K562 (cell line): ENCODE data around the gene TLR6. TPM values are rescaled to one million over a fixed set of nuclear protein-coding genes. Genes with fewer than 3 reads are reported as not detected.

Source experiments
- ADNP ChIP-seq: fragments of 200-800 bp; sonication (Bioruptor generic); IDR thresholded peaks from 2 replicates; pipeline ENCODE4 v1.6.1; 2016; ENCODE audit warnings: missing genetic modification characterization, missing compliant biosample characterization
- ARID1B ChIP-seq: fragments of 450-650 bp; IDR thresholded peaks from 2 replicates; pipeline ENCODE4 v1.6.1; 2016; ENCODE audit warnings: antibody characterized with exemption, mild to moderate bottlenecking, inconsistent platforms
- CBX5 ChIP-seq: IDR thresholded peaks from 2 replicates; pipeline ENCODE4 v1.6.1; 2014; ENCODE audit warnings: low read depth, borderline replicate concordance
- CEBPB ChIP-seq: fragments of 450-650 bp; IDR thresholded peaks from 2 replicates; pipeline ENCODE4 v1.6.1; 2016; ENCODE audit warnings: missing genetic modification characterization, missing compliant biosample characterization
- CHD4 ChIP-seq: fragments of 200-600 bp; sonication (generic); IDR thresholded peaks from 3 replicates; pipeline ENCODE4 v1.6.1; 2012; ENCODE audit warnings: low read depth, mild to moderate bottlenecking, mixed read lengths, low read length, inconsistent platforms; ENCODE audit not compliant: insufficient read depth, insufficient replicate concordance, poor library complexity, severe bottlenecking
- EP300 ChIP-seq: IDR thresholded peaks from 2 replicates; pipeline ENCODE4 v1.6.1; 2012; ENCODE audit warnings: low read length, improper control_type of control experiment
- ETV1 ChIP-seq: fragments of 450-650 bp; conservative IDR thresholded peaks from 2 replicates; pipeline ENCODE4 v1.6.1; 2016; ENCODE audit warnings: missing genetic modification characterization, control low read depth, low read depth, missing compliant biosample characterization
- ETV6 ChIP-seq, 3 experiments: fragments of 150-350 bp in 1 of 3; sonication (generic) in 1 of 3; formaldehyde crosslinking in 1 of 3; IDR thresholded peaks; 2 replicates each; pipeline versions ENCODE4 v1.6.1 to v1.8.0; 2014 to 2022; ENCODE audit warnings: borderline replicate concordance in 2 of 3, low read depth in 2 of 3, antibody characterized with exemption in 1 of 3, low read length in 1 of 3, mild to moderate bottlenecking in 1 of 3, missing genetic modification reagents in 1 of 3
- HDAC2 ChIP-seq: fragments of 450-650 bp; IDR thresholded peaks from 2 replicates; pipeline ENCODE4 v1.6.1; 2016; ENCODE audit warnings: mild to moderate bottlenecking
- MAFK ChIP-seq: IDR thresholded peaks from 2 replicates; pipeline ENCODE4 v1.6.1; 2011; ENCODE audit warnings: low read length, improper control_type of control experiment
- MEF2A ChIP-seq: IDR thresholded peaks from 2 replicates; pipeline ENCODE4 v1.6.1; 2011; ENCODE audit warnings: low read depth, mild to moderate bottlenecking, low read length, moderate library complexity; ENCODE audit not compliant: control insufficient read depth
- NFE2 ChIP-seq: IDR thresholded peaks from 2 replicates; pipeline ENCODE4 v1.6.1; 2014; ENCODE audit warnings: antibody characterized with exemption, low read depth
- PTTG1 ChIP-seq: fragments of 450-650 bp; IDR thresholded peaks from 2 replicates; pipeline ENCODE4 v1.6.1; 2016; ENCODE audit warnings: low read depth, mild to moderate bottlenecking, missing genetic modification characterization, missing compliant biosample characterization
- RAD21 ChIP-seq, 2 experiments: fragments of 250-450 bp in 1 of 2; fragments of 450-650 bp in 1 of 2; sonication (Bioruptor Pico) in 1 of 2; formaldehyde crosslinking in 1 of 2; IDR thresholded peaks in 1 of 2; conservative IDR thresholded peaks in 1 of 2; 2 replicates each; pipeline versions ENCODE4 v1.4.0 to v1.8.0; 2020 to 2022; ENCODE audit warnings: mild to moderate bottlenecking in 2 of 2, moderate library complexity in 1 of 2
- RFX1 ChIP-seq: fragments of 450-650 bp; IDR thresholded peaks from 2 replicates; pipeline ENCODE4 v1.6.1; 2016; ENCODE audit warnings: mild to moderate bottlenecking, moderate library complexity
- SMARCE1 ChIP-seq: fragments of 450-650 bp; IDR thresholded peaks from 2 replicates; pipeline ENCODE4 v1.7.1; 2016; ENCODE audit warnings: mild to moderate bottlenecking
- ZKSCAN3 ChIP-seq: fragments of 250-450 bp; sonication (Bioruptor Pico); IDR thresholded peaks from 2 replicates; pipeline ENCODE4 v1.4.0; 2020
- ZNF766 ChIP-seq: fragments of 200-800 bp; sonication (Bioruptor generic); conservative IDR thresholded peaks from 2 replicates; pipeline ENCODE4 v1.6.1; 2016; ENCODE audit warnings: missing genetic modification characterization, missing compliant biosample characterization
- ZZZ3 ChIP-seq: fragments of 450-650 bp; IDR thresholded peaks from 2 replicates; pipeline ENCODE4 v1.6.1; 2016; ENCODE audit warnings: antibody characterized with exemption, mild to moderate bottlenecking, moderate library complexity
- polyA plus RNA-seq, 8 experiments: library from polyadenylated mRNA; depleted of rRNA in 4 of 8; stranded (reverse) in 5 of 8; unstranded in 3 of 8; fragments of >200 nt; fragmentation: Nextera tagmentation in 2 of 8; fragmentation: Illumina TruSeq in 1 of 8; extraction: Ambion mirVana in 2 of 8; extraction: Trizol in 1 of 8; gene quantifications; 2 replicates each; pipeline versions ENCODE4 v1.2.1 to v1.2.3, GENCODE V29; 2011 to 2014; ENCODE audit warnings: inconsistent platforms in 1 of 8, missing spikeins in 1 of 8
- total RNA-seq, 7 experiments: library from RNA; depleted of rRNA in 6 of 7; stranded (reverse); fragments of >200 nt in 6 of 7; fragmentation: Illumina TruSeq in 2 of 7; extraction: Trizol in 2 of 7; gene quantifications; 2 replicates each; pipeline versions ENCODE4 v1.2.1 to v1.2.3, GENCODE V29; 2011 to 2021; ENCODE audit warnings: low replicate concordance in 1 of 7
- TF ChIP-seq, protein P1 (sequence below): sonication (generic); formaldehyde crosslinking; IDR thresholded peaks from 2 replicates; pipeline ENCODE4 v1.8.0; 2022; ENCODE audit warnings: missing genetic modification reagents, mild to moderate bottlenecking, moderate library complexity, borderline replicate concordance
- TF ChIP-seq, protein P2 (sequence below): fragments of 450-650 bp; conservative IDR thresholded peaks from 2 replicates; pipeline ENCODE4 v1.6.1; 2016; ENCODE audit warnings: missing genetic modification characterization, low read depth, mild to moderate bottlenecking, control low read depth, missing compliant biosample characterization

The TLR6 gene
- total and polyA plus RNA-seq, 9 of the 15 experiments (the other 6 are each of a cell fraction or from before 2014, with no cell fraction given), result 0.08 to 1.9 (median 0.91) TPM

DNA sequence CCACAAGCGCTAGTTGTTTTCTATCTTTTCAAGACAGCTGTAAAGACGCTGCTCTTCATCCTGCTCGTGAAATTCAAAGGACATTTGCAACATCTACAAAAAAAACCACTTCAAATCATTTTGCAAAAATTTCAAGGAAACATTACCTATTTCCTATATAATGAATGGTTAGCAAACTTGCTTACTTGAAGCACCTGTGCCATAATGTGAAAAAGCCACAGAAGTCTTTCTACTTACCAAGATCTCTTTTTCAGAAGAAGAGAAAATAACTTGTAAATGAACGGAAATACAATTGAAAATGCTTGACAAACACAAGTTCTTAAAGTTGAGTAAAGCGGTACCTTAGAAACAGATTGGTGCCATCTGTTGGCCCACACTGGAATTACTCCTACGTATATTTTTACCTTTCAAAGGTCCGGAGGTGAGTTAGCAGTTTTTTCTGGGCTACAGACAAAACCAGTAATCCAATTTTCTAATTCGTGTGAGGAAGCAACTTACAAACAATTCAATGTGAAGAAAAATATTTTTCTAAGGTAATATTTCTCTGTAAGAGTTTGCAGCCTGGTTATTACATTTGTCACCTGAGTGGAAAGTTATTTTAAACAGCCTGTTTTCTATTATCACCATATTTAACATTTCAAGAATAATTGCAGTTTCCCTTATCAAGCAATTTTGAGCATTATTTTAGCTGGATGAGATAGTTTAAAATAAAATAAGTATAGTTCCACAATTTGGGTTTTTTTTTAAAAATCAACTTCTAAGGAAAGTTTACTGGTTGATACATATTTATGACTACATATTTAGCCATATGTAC, at the start of gene TLR6 (continued):
- TF ChIP-seq RAD21 (CRISPR knock-in tag; conservative IDR thresholded peaks at IDR 0.05 in 1 of 2, IDR thresholded peaks at IDR 0.05 in 1 of 2), result peak; percentile 70 to 76
- TF ChIP-seq ETV1 (tag), result peak; percentile 75
- TF ChIP-seq ARID1B, result peak; percentile 20; the same call in 1 of the 2 replicates
- 0 out of 2 replicates have a peak, but pooled peaks have one; percentile 34 for TF ChIP-seq EP300
- peak; percentile 71 for TF ChIP-seq MAFK
- TF ChIP-seq RFX1, result peak; percentile 37; the same call in 1 of the 2 replicates
- TF ChIP-seq CHD4, result no peak
- TF ChIP-seq ETV6 (IDR thresholded peaks at IDR 0.05; ENCODE audit: borderline replicate concordance in 1 of 2, low read depth in 2 of 2, low read length in 1 of 2), result no peak
- TF ChIP-seq ETV6 (CRISPR knock-in tag; IDR thresholded peaks at IDR 0.05; ENCODE audit: borderline replicate concordance), result no peak
- TF ChIP-seq ADNP (tag), result 0 out of 2 replicates have a peak, but pooled peaks have one; percentile 21
- TF ChIP-seq SMARCE1, result 0 out of 2 replicates have a peak, but pooled peaks have one; percentile 14
- TF ChIP-seq CEBPB (tag), result no peak
- 0 out of 2 replicates have a peak, but pooled peaks have one; percentile 2 for TF ChIP-seq MEF2A
- no peak for TF ChIP-seq PTTG1 (tag)
- no peak for TF ChIP-seq CBX5
- 0 out of 2 replicates have a peak, but pooled peaks have one; percentile 18 for TF ChIP-seq HDAC2
- TF ChIP-seq, protein P1, sequence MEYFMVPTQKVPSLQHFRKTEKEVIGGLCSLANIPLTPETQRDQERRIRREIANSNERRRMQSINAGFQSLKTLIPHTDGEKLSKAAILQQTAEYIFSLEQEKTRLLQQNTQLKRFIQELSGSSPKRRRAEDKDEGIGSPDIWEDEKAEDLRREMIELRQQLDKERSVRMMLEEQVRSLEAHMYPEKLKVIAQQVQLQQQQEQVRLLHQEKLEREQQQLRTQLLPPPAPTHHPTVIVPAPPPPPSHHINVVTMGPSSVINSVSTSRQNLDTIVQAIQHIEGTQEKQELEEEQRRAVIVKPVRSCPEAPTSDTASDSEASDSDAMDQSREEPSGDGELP (CRISPR knock-in tag), result no peak
- TF ChIP-seq ZKSCAN3 (CRISPR knock-in tag), result no peak
- TF ChIP-seq ZZZ3, result no peak
- TF ChIP-seq NFE2, result peak; percentile 92
- peak; percentile 61; the same call in 1 of the 2 replicates for TF ChIP-seq ZNF766 (CRISPR knock-in tag)
- TF ChIP-seq, protein P2, sequence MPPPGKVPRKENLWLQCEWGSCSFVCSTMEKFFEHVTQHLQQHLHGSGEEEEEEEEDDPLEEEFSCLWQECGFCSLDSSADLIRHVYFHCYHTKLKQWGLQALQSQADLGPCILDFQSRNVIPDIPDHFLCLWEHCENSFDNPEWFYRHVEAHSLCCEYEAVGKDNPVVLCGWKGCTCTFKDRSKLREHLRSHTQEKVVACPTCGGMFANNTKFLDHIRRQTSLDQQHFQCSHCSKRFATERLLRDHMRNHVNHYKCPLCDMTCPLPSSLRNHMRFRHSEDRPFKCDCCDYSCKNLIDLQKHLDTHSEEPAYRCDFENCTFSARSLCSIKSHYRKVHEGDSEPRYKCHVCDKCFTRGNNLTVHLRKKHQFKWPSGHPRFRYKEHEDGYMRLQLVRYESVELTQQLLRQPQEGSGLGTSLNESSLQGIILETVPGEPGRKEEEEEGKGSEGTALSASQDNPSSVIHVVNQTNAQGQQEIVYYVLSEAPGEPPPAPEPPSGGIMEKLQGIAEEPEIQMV (tag), result no peak
- TF ChIP-seq, all 486 proteins: peak for 38
